UCSD-AML1 (cell line): Measurements from ENCODE around the gene SH3RF3.
"Not testable (repeated sequence)": the region's sequence is repeated elsewhere in the genome, so short reads cannot be mapped to it uniquely, and the experiment has no call there.

Source experiments
- DNase-seq: peaks from one replicate; lab custom pipeline; 2025; ENCODE audit not compliant: unreplicated experiment; lab: John Stamatoyannopoulos, UW

The SH3RF3 gene

GRCh38 chr2:109128616-109129355 lies at the start of gene SH3RF3:
SH3RF3 (plus strand) TSS chr2:109129205.
- DNase-seq = peak; percentile 39

GRCh38 chr2:109079590-109079989 lies 49.4 kb upstream of the SH3RF3 start:
- no peak for DNase-seq

GRCh38 chr2:109080109-109080508 lies 48.9 kb upstream of the SH3RF3 start:
- DNase-seq = no peak

- DNase-seq = no peak
Observed at GRCh38 chr2:109080757-109081156, 48.2 kb upstream of the SH3RF3 start.

- DNase-seq = no peak
Observed at GRCh38 chr2:109081374-109081773, 47.6 kb upstream of the SH3RF3 start.

- no peak for DNase-seq
Observed at GRCh38 chr2:109083771-109084170, 45.2 kb upstream of the SH3RF3 start.

- DNase-seq = no peak
Observed at GRCh38 chr2:109084341-109084740, 44.7 kb upstream of the SH3RF3 start.

- DNase-seq = no peak
Observed at GRCh38 chr2:109085912-109086742, 42.9 kb upstream of the SH3RF3 start.

- no peak for DNase-seq
Observed at GRCh38 chr2:109086743-109087020, 42.3 kb upstream of the SH3RF3 start.

- no peak for DNase-seq
Observed at GRCh38 chr2:109087055-109087663, 41.8 kb upstream of the SH3RF3 start.

- DNase-seq = no peak
Observed at GRCh38 chr2:109089602-109090300, 39.3 kb upstream of the SH3RF3 start.

GRCh38 chr2:109091526-109091925 lies 37.5 kb upstream of the SH3RF3 start:
- no peak for DNase-seq

GRCh38 chr2:109094144-109094543 lies 34.9 kb upstream of the SH3RF3 start:
- no peak for DNase-seq

- DNase-seq = no peak
Observed at GRCh38 chr2:109098251-109098920, 30.6 kb upstream of the SH3RF3 start.

GRCh38 chr2:109098921-109099273 lies 30.1 kb upstream of the SH3RF3 start:
- no peak for DNase-seq

GRCh38 chr2:109102588-109103233 lies 26.3 kb upstream of the SH3RF3 start:
- DNase-seq = no peak

- no peak for DNase-seq
Observed at GRCh38 chr2:109105113-109105512, 23.9 kb upstream of the SH3RF3 start.

- DNase-seq = no peak
Observed at GRCh38 chr2:109108740-109109139, 20.3 kb upstream of the SH3RF3 start.

- DNase-seq = no peak
Observed at GRCh38 chr2:109109342-109109741, 19.7 kb upstream of the SH3RF3 start.

- no peak for DNase-seq
Observed at GRCh38 chr2:109110170-109110569, 18.8 kb upstream of the SH3RF3 start.

GRCh38 chr2:109117181-109117580 lies 11.8 kb upstream of the SH3RF3 start:
- DNase-seq = not testable (repeated sequence)
